ENCODE results near the gene RGS16.
"Not testable (repeated sequence)": the region's sequence is repeated elsewhere in the genome, so short reads cannot be mapped to it uniquely, and the experiment has no call there.

DNA sequence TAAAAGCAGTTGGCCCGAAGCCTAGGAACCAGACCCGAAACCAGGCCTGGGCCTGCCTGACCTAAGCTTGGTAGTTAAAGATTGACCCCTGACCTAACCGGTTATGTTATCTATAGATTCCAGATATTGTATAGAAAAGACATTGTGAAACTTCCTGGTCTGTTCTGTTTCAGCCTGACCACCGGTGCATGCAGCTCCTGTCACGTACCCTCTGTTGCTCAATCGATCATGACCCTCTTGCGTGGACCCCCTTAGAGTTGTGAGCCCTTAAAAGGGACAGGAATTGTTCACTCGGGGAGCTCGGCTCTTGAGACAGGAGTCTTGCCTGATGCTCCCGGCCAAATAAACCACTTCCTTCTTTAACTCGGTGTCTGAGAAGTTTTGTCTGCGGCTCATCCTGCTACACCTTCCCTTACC, 28.3 kb upstream of the RGS16 start:
- TF ChIP-seq, protein P1, sequence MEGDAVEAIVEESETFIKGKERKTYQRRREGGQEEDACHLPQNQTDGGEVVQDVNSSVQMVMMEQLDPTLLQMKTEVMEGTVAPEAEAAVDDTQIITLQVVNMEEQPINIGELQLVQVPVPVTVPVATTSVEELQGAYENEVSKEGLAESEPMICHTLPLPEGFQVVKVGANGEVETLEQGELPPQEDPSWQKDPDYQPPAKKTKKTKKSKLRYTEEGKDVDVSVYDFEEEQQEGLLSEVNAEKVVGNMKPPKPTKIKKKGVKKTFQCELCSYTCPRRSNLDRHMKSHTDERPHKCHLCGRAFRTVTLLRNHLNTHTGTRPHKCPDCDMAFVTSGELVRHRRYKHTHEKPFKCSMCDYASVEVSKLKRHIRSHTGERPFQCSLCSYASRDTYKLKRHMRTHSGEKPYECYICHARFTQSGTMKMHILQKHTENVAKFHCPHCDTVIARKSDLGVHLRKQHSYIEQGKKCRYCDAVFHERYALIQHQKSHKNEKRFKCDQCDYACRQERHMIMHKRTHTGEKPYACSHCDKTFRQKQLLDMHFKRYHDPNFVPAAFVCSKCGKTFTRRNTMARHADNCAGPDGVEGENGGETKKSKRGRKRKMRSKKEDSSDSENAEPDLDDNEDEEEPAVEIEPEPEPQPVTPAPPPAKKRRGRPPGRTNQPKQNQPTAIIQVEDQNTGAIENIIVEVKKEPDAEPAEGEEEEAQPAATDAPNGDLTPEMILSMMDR (conservative IDR thresholded peaks at IDR 0.05) = not testable (repeated sequence)
- not testable (repeated sequence) for TF ChIP-seq EZH2 (IDR thresholded peaks at IDR 0.05; ENCODE audit: low read depth)
